NCI-H510A (cell line): ENCODE measurements around the gene LYPD4.

Experiments used
- DNase-seq: peaks from one replicate; lab custom pipeline; 2025; lab: John Stamatoyannopoulos, UW

LYPD4 gene

GRCh38 chr19:41872775-41873647 lies 28.5 kb upstream of the LYPD4 start:
- DNase-seq = peak; percentile 54

GRCh38 chr19:41872384-41872774 lies 27.9 kb upstream of the LYPD4 start:
- no peak for DNase-seq

- DNase-seq = no peak
Measured at GRCh38 chr19:41871573-41872383, 27.3 kb upstream of the LYPD4 start.

- DNase-seq = no peak
Measured at GRCh38 chr19:41870401-41870873, 26.0 kb upstream of the LYPD4 start.

GRCh38 chr19:41869374-41869955 lies 25.0 kb upstream of the LYPD4 start:
- DNase-seq = no peak

GRCh38 chr19:41868989-41869300 lies 24.5 kb upstream of the LYPD4 start:
- DNase-seq = no peak

- peak; percentile 59 for DNase-seq
Measured at GRCh38 chr19:41868120-41868988, 23.9 kb upstream of the LYPD4 start.

- DNase-seq = peak; percentile 54
Measured at GRCh38 chr19:41866284-41866683, 21.8 kb upstream of the LYPD4 start.

- DNase-seq = no peak
Measured at GRCh38 chr19:41864374-41864773, 19.9 kb upstream of the LYPD4 start.

GRCh38 chr19:41863209-41863931 lies 18.9 kb upstream of the LYPD4 start:
- no peak for DNase-seq

GRCh38 chr19:41862445-41862986 lies 18.0 kb upstream of the LYPD4 start:
- DNase-seq = no peak

GRCh38 chr19:41861846-41862245 lies 17.4 kb upstream of the LYPD4 start:
- DNase-seq = no peak

GRCh38 chr19:41861116-41861768 lies 16.8 kb upstream of the LYPD4 start:
- DNase-seq = no peak

- no peak for DNase-seq
Measured at GRCh38 chr19:41860419-41861115, 16.1 kb upstream of the LYPD4 start.

GRCh38 chr19:41859618-41860418 lies 15.3 kb upstream of the LYPD4 start, which contains the start of gene RPS19:
RPS19 (plus strand) TSS chr19:41860255; CDS start chr19:41860775, 520 bp downstream.
- DNase-seq = peak; percentile 95

GRCh38 chr19:41859213-41859617 lies 14.7 kb upstream of the LYPD4 start:
- no peak for DNase-seq

- no peak for DNase-seq
Measured at GRCh38 chr19:41853768-41854167, 9.3 kb upstream of the LYPD4 start.

GRCh38 chr19:41853344-41853743 lies 8.9 kb upstream of the LYPD4 start:
- DNase-seq = no peak

GRCh38 chr19:41851456-41851855 lies 7.0 kb upstream of the LYPD4 start:
- DNase-seq = no peak
